DMS114 treated with DMSO at 0.1 percent for 48 hours (cell line): ENCODE data around the gene TJP3.

ENCODE experiments used
- DNase-seq: peaks from one replicate; lab custom pipeline; 2025; ENCODE audit not compliant: unreplicated experiment; lab: John Stamatoyannopoulos, UW

The TJP3 gene

GRCh38 chr19:3767050-3767449 is 58.9 kb downstream of the TJP3 start:
- DNase-seq = no peak

GRCh38 chr19:3768015-3768747 is 60.0 kb downstream of the TJP3 start:
- DNase-seq = no peak

GRCh38 chr19:3768748-3769099 is 60.5 kb downstream of the TJP3 start:
- no peak for DNase-seq

- DNase-seq = no peak
Measured at GRCh38 chr19:3769494-3769893, 61.3 kb downstream of the TJP3 start.

GRCh38 chr19:3770136-3770999 is 62.2 kb downstream of the TJP3 start:
- no peak for DNase-seq

- DNase-seq = no peak
Measured at GRCh38 chr19:3771000-3771905, 63.1 kb downstream of the TJP3 start.

GRCh38 chr19:3771906-3772455 is 63.8 kb downstream of the TJP3 start, which contains the start of gene RAX2:
Gene RAX2, minus strand, starts transcription at chr19:3772228. Its CDS starts 486 bp downstream, at chr19:3771742.
- DNase-seq = no peak

GRCh38 chr19:3773814-3774515 is 65.8 kb downstream of the TJP3 start:
- no peak for DNase-seq

- no peak for DNase-seq
Measured at GRCh38 chr19:3774621-3775373, 66.6 kb downstream of the TJP3 start.

GRCh38 chr19:3775374-3775711 is 67.2 kb downstream of the TJP3 start:
- no peak for DNase-seq

- DNase-seq = no peak
Measured at GRCh38 chr19:3775831-3776230, 67.6 kb downstream of the TJP3 start.

- DNase-seq = no peak
Measured at GRCh38 chr19:3776479-3777040, 68.4 kb downstream of the TJP3 start.

GRCh38 chr19:3778104-3778867 is 70.1 kb downstream of the TJP3 start:
- DNase-seq = no peak

GRCh38 chr19:3778899-3779723 is 70.9 kb downstream of the TJP3 start:
- DNase-seq = no peak

GRCh38 chr19:3780786-3781304 is 72.7 kb downstream of the TJP3 start:
- no peak for DNase-seq

GRCh38 chr19:3781603-3782002 is 73.4 kb downstream of the TJP3 start:
- no peak for DNase-seq

GRCh38 chr19:3782330-3782729 is 74.1 kb downstream of the TJP3 start:
- no peak for DNase-seq

GRCh38 chr19:3782903-3783302 is 74.7 kb downstream of the TJP3 start:
- no peak for DNase-seq
